HepG2 (cell line): ENCODE results near the gene CYBRD1. TPM values are rescaled to one million over a fixed set of nuclear protein-coding genes. Genes with fewer than 3 reads are reported as not detected.

Source experiments
- ATAC-seq: fragments of 200-7000 bp; cut with Tn5 transposase; 3 replicates; pipeline ENCODE4 v1.9.1; 2020; ENCODE audit warnings: mild to moderate bottlenecking, moderate library complexity
- BruUV-seq: library from RNA; stranded (reverse); fragments of 400-500 nt; replicated peaks from 2 replicates; lab custom pipeline; 2021; lab: Mats Ljungman, UMichigan
- CTCF ChIA-PET: fragments of 300-600 bp; formaldehyde crosslinking; extraction: SDS; loops from one replicate; lab custom pipeline; 2021; ENCODE audit warnings: low total read pairs, inconsistent platforms, low intra/inter-chr PET ratio; lab: Yijun Ruan, JAX
- POLR2A ChIA-PET: fragments of 350-600 bp; sonication (Branson Sonifier 250); formaldehyde crosslinking; loops from one replicate; lab custom pipeline; 2020; ENCODE audit warnings: antibody characterized with exemption, inconsistent platforms; lab: Yijun Ruan, JAX
- DNase-seq: peaks from one replicate; pipeline ENCODE4 v3.0.0-alpha.2; 2015; ENCODE audit warnings: low spot score
- FAIRE-seq: peaks from 3 replicates; lab custom pipeline; 2011; peaks lifted over from hg19 to GRCh38; lab: Jason Lieb, UNC
- H2AFZ ChIP-seq: one replicate; pipeline ENCODE4 v1.6.1; 2011; ENCODE audit warnings: low read length, inconsistent platforms
- H3K27ac ChIP-seq: fragments of 300-600 bp; 3 replicates; pipeline ENCODE4 v1.8.0; 2011; ENCODE audit warnings: mixed run types, mild to moderate bottlenecking, mixed read lengths, low read length, inconsistent platforms; ENCODE audit not compliant: insufficient read depth; ENCODE audit errors: extremely low read length
- H3K27me3 ChIP-seq, 2 experiments: fragments of 200-600 bp in 1 of 2; 2 replicates in 1 of 2; 3 replicates in 1 of 2; pipeline versions ENCODE4 v1.6.0 to v1.8.0; 2011; ENCODE audit warnings: low read length in 2 of 2, mild to moderate bottlenecking in 2 of 2, moderate library complexity in 2 of 2, inconsistent platforms in 1 of 2; ENCODE audit not compliant: insufficient read depth in 2 of 2, control insufficient read depth in 1 of 2
- H3K36me3 ChIP-seq, 2 experiments: fragments of 200-600 bp in 1 of 2; replicated peaks in 1 of 2; 2 replicates in 1 of 2; 3 replicates in 1 of 2; pipeline versions ENCODE4 v1.5.1 to v1.8.0; 2011; ENCODE audit warnings: low read length in 2 of 2, inconsistent platforms in 1 of 2; ENCODE audit not compliant: insufficient read depth in 2 of 2, control insufficient read depth in 1 of 2
- H3K4me1 ChIP-seq: 2 replicates; pipeline ENCODE4 v1.5.1; 2012; ENCODE audit warnings: low read length, inconsistent platforms; ENCODE audit not compliant: insufficient read depth
- H3K4me2 ChIP-seq: 2 replicates; pipeline ENCODE4 v1.6.0; 2011; ENCODE audit warnings: low read depth, low read length, inconsistent platforms
- H3K4me3 ChIP-seq, 3 experiments: fragments of 200-600 bp in 1 of 3; sonication (generic), shearing (Covaris generic) in 1 of 3; replicated peaks in 1 of 3; 2 replicates each; pipeline ENCODE4 v1.5.1; 2011 to 2016; ENCODE audit warnings: low read length in 3 of 3, inconsistent platforms in 2 of 3, low read depth in 2 of 3, mild to moderate bottlenecking in 2 of 3, control low read depth in 1 of 3, mixed read lengths in 1 of 3; ENCODE audit not compliant: insufficient read depth in 1 of 3
- H3K79me2 ChIP-seq: one replicate; pipeline ENCODE4 v1.6.1; 2011; ENCODE audit warnings: low read length, inconsistent platforms; ENCODE audit not compliant: insufficient read depth
- H3K9ac ChIP-seq: 2 replicates; pipeline ENCODE4 v1.6.0; 2011; ENCODE audit warnings: mild to moderate bottlenecking, low read depth, low read length, inconsistent platforms; ENCODE audit not compliant: insufficient read depth
- H3K9me3 ChIP-seq: 2 replicates; pipeline ENCODE4 v1.5.1; 2012; ENCODE audit warnings: mild to moderate bottlenecking, low read length
- H4K20me1 ChIP-seq: 2 replicates; pipeline ENCODE4 v1.6.0; 2011; ENCODE audit warnings: inconsistent platforms, mild to moderate bottlenecking, low read length, moderate library complexity; ENCODE audit not compliant: insufficient read depth
- E2F2 ChIP-seq: sonication (generic); formaldehyde crosslinking; IDR thresholded peaks from 2 replicates; pipeline ENCODE4 v1.4.0; 2020; ENCODE audit warnings: missing genetic modification reagents, borderline replicate concordance
- MNT ChIP-seq: fragments of 450-650 bp; IDR thresholded peaks from 2 replicates; pipeline ENCODE4 v1.6.1; 2016
- RFX3 ChIP-seq: IDR thresholded peaks from 2 replicates; pipeline ENCODE4 v1.6.1; 2016; ENCODE audit warnings: missing biosample characterization, missing genetic modification reagents
- ZBTB3 ChIP-seq: sonication (generic); formaldehyde crosslinking; IDR thresholded peaks from 2 replicates; pipeline ENCODE4 v1.4.0; 2020; ENCODE audit warnings: low read depth, mild to moderate bottlenecking, moderate library complexity, missing genetic modification reagents, borderline replicate concordance
- ZBTB8A ChIP-seq: sonication (generic); formaldehyde crosslinking; IDR thresholded peaks from 2 replicates; pipeline ENCODE4 v1.4.0; 2020; ENCODE audit warnings: mild to moderate bottlenecking, low read depth, missing genetic modification reagents, borderline replicate concordance
- WGBS: methylation state at CpG from one replicate; pipeline ENCODE4 v1.1.6; 2017; ENCODE audit warnings: low lambda C conversion rate; 5-methylcytosine and 5-hydroxymethylcytosine counted together
- in situ Hi-C: cut with HindIII; loops from 2 replicates; pipeline ENCODE4 v1.10.0; 2017; ENCODE audit warnings: low pct_unique_long_range_greater_than_20kb; ENCODE audit not compliant: extremely low pct_ligation_motif_present
- intact Hi-C: fragments of 100-400 bp; cut with micrococcal nuclease; formaldehyde crosslinking; loops from one replicate; pipeline ENCODE4 v1.10.0; 2022; ENCODE audit not compliant: unreplicated experiment
- polyA plus RNA-seq, 8 experiments: library from polyadenylated mRNA; depleted of rRNA in 3 of 8; stranded (reverse) in 7 of 8; unstranded in 1 of 8; fragments of >200 nt; fragmentation: Illumina TruSeq in 4 of 8; extraction: Trizol in 4 of 8; gene quantifications; 2 replicates each; pipeline versions ENCODE4 v1.2.1 to v1.2.3, GENCODE V29; 2011 to 2016; ENCODE audit warnings: low read depth in 4 of 8, missing spikeins in 1 of 8, mixed read lengths in 1 of 8; ENCODE audit not compliant: insufficient read depth in 1 of 8
- total RNA-seq, 5 experiments: library from RNA; depleted of rRNA; stranded (reverse); fragments of >200 nt; fragmentation: Illumina TruSeq; extraction: Trizol; gene quantifications; 2 replicates each; pipeline ENCODE4 v1.2.3, GENCODE V29; 2016; ENCODE audit warnings: low read depth in 1 of 5

Gene CYBRD1
- total and polyA plus RNA-seq, 2 of the 13 experiments (the other 11 are each of a cell fraction or from before 2014, with no cell fraction given) = 0.13 to 0.42 TPM

- in situ Hi-C loops = no loop called here
- no peak for ATAC-seq
- no peak for TF ChIP-seq ZBTB8A (CRISPR knock-in tag)
- no peak for TF ChIP-seq RFX3 (CRISPR knock-in tag)
- no peak for TF ChIP-seq E2F2
- peak; percentile 90 for TF ChIP-seq MNT
- TF ChIP-seq ZBTB3 (CRISPR knock-in tag) = no peak
- TF ChIP-seq, all 625 proteins: peak for 1
- H3K4me1 ChIP-seq = no peaks in the 10 kb centered on the region
- no peaks in the 10 kb centered on the region for H3K9me3 ChIP-seq
- FAIRE-seq (no peak), DNase-seq (no peak)
- intact Hi-C loops = no loop called here
- H3K36me3 ChIP-seq = no peaks in the 10 kb centered on the region
- H2AFZ ChIP-seq = no peak overlapping the region
- no peaks in the 10 kb centered on the region for H3K79me2 ChIP-seq
- no peak overlapping the region for H3K4me3 ChIP-seq
- no TSS peak for BruUV-seq
- no peak overlapping the region for H3K4me2 ChIP-seq
- CTCF ChIA-PET = no interaction called here
- POLR2A ChIA-PET = no interaction called here
- no peaks in the 10 kb centered on the region for H4K20me1 ChIP-seq
- 23% methylated on average over 3 of the region's 3 CpGs for WGBS
- H3K27ac ChIP-seq = no peak overlapping the region
- no peak overlapping the region for H3K9ac ChIP-seq
- H3K27me3 ChIP-seq = peaks cover 4 to 19% of the 10 kb centered on the region in 2 experiments; a peak in 4 of 5 replicates
These were observed 7.2 kb upstream of the CYBRD1 start for GRCh38 chr2:171514908-171515582.
